HCT116 (cell line): ENCODE measurements around the gene SIN3B. TPM values are rescaled to one million over a fixed set of nuclear protein-coding genes. Genes with fewer than 3 reads are reported as not detected.

ENCODE experiments used
- ATAC-seq: fragments of 200-7000 bp; cut with Tn5 transposase; 2 replicates; pipeline ENCODE4 v1.9.1; 2020; ENCODE audit warnings: mild to moderate bottlenecking, moderate library complexity
- BruUV-seq: library from RNA; stranded (reverse); fragments of 400-500 nt; replicated peaks from 2 replicates; lab custom pipeline; 2021; lab: Mats Ljungman, UMichigan
- CTCF ChIA-PET: fragments of 300-600 bp; sonication (Branson Sonifier 250); formaldehyde crosslinking; loops from one replicate; lab custom pipeline; 2021; ENCODE audit warnings: antibody characterized with exemption; lab: Charles Lee
- POLR2A ChIA-PET: fragments of 300-600, 350-600 bp; sonication (Branson Sonifier 250); formaldehyde crosslinking; loops from one replicate; lab custom pipeline; 2021; ENCODE audit warnings: antibody characterized with exemption; lab: Charles Lee
- RAD21 ChIA-PET, 2 experiments: fragments of 300-600 bp; sonication (Branson Sonifier 250); formaldehyde crosslinking; loops; one replicate each; lab custom pipeline; 2023; ENCODE audit warnings: low total read pairs in 2 of 2; ENCODE audit not compliant: uncharacterized antibody in 2 of 2, unreplicated experiment in 2 of 2, low non-redundant PET in 1 of 2; lab: Charles Lee
- DNase-seq: peaks from one replicate; pipeline ENCODE4 v3.0.0-alpha.2; 2010; ENCODE audit warnings: low read depth, low spot score
- H2AFZ ChIP-seq: fragments of 200-600 bp; shearing (Covaris generic), sonication (generic); 2 replicates; pipeline ENCODE4 v1.6.1; 2017; ENCODE audit warnings: low read depth, mixed run types, mixed read lengths, antibody characterized with exemption, low read length; ENCODE audit not compliant: poor library complexity, severe bottlenecking
- H3K27ac ChIP-seq: 2 replicates; pipeline ENCODE4 v1.5.1; 2012; ENCODE audit warnings: low read depth, low read length
- H3K27me3 ChIP-seq: fragments of 200-600 bp; sonication (generic); 2 replicates; pipeline ENCODE4 v1.6.1; 2016; ENCODE audit warnings: mixed run types, low read length, mixed read lengths; ENCODE audit not compliant: insufficient read depth
- H3K36me3 ChIP-seq, 2 experiments: fragments of 200-500 bp in 1 of 2; fragments of 200-600 bp in 1 of 2; sonication (Bioruptor generic) in 1 of 2; sonication (generic) in 1 of 2; 2 replicates each; pipeline versions ENCODE4 v1.5.1 to v1.6.1; 2014 to 2016; ENCODE audit warnings: low read length in 2 of 2, inconsistent platforms in 1 of 2, mixed read lengths in 1 of 2, mixed run types in 1 of 2; ENCODE audit not compliant: insufficient read depth in 2 of 2, control insufficient read depth in 1 of 2
- H3K4me1 ChIP-seq, 2 experiments: fragments of 200-600 bp in 1 of 2; sonication (generic) in 1 of 2; 2 replicates each; pipeline versions ENCODE4 v1.5.1 to v1.6.1; 2012 to 2017; ENCODE audit warnings: low read length in 2 of 2, inconsistent platforms in 1 of 2, mild to moderate bottlenecking in 1 of 2, mixed read lengths in 1 of 2, mixed run types in 1 of 2, moderate library complexity in 1 of 2; ENCODE audit not compliant: insufficient read depth in 2 of 2, control insufficient read depth in 1 of 2
- H3K4me2 ChIP-seq: fragments of 200-600 bp; sonication (generic); 2 replicates; pipeline ENCODE4 v1.6.1; 2017; ENCODE audit warnings: mixed run types, low read length, mixed read lengths
- H3K4me3 ChIP-seq, 2 experiments: fragments of 200-600 bp in 1 of 2; sonication (generic) in 1 of 2; replicated peaks in 1 of 2; 2 replicates each; pipeline ENCODE4 v1.5.1; 2011 to 2016; ENCODE audit warnings: low read length in 2 of 2, control low read depth in 1 of 2, low read depth in 1 of 2, mild to moderate bottlenecking in 1 of 2, mixed read lengths in 1 of 2, mixed run types in 1 of 2
- H3K79me2 ChIP-seq: fragments of 200-600 bp; sonication (generic); 2 replicates; pipeline ENCODE4 v1.6.1; 2017; ENCODE audit warnings: mild to moderate bottlenecking, mixed run types, low read length, moderate library complexity, mixed read lengths; ENCODE audit not compliant: insufficient read depth
- H3K9ac ChIP-seq: fragments of 200-600 bp; sonication (generic); 2 replicates; pipeline ENCODE4 v1.6.1; 2016; ENCODE audit warnings: low read length, mixed read lengths
- H3K9me2 ChIP-seq: fragments of 200-600 bp; sonication (generic), shearing (Covaris generic); 2 replicates; pipeline ENCODE4 v1.6.1; 2017; ENCODE audit warnings: mixed run types, mild to moderate bottlenecking, moderate library complexity; ENCODE audit not compliant: insufficient read depth
- H3K9me3 ChIP-seq, 2 experiments: fragments of 200-500 bp in 1 of 2; fragments of 200-600 bp in 1 of 2; sonication (Bioruptor generic) in 1 of 2; sonication (generic) in 1 of 2; 2 replicates each; pipeline ENCODE4 v1.6.1; 2014 to 2017; ENCODE audit warnings: low read length in 2 of 2, mixed read lengths in 2 of 2, inconsistent platforms in 1 of 2, low read depth in 1 of 2, mild to moderate bottlenecking in 1 of 2, mixed run types in 1 of 2, moderate library complexity in 1 of 2; ENCODE audit not compliant: control insufficient read depth in 1 of 2, insufficient read depth in 1 of 2
- H4K20me1 ChIP-seq: fragments of 200-600 bp; sonication (generic), shearing (Covaris generic); 2 replicates; pipeline ENCODE4 v1.6.1; 2017; ENCODE audit warnings: mixed run types, mild to moderate bottlenecking, moderate library complexity; ENCODE audit not compliant: insufficient read depth
- ATF3 ChIP-seq: IDR thresholded peaks from 2 replicates; pipeline ENCODE4 v1.6.1; 2012
- CBX3 ChIP-seq: IDR thresholded peaks from 2 replicates; pipeline ENCODE4 v1.6.1; 2012; ENCODE audit warnings: low read depth
- CTCF ChIP-seq, 3 experiments: fragments of 200-600 bp in 1 of 3; sonication (generic) in 1 of 3; IDR thresholded peaks in 2 of 3; conservative IDR thresholded peaks in 1 of 3; 2 replicates each; pipeline ENCODE4 v1.5.1; 2012 to 2017; ENCODE audit warnings: low read depth in 2 of 3, low read length in 2 of 3, antibody characterized with exemption in 1 of 3, borderline replicate concordance in 1 of 3, control low read depth in 1 of 3, mild to moderate bottlenecking in 1 of 3, mixed read lengths in 1 of 3, mixed run types in 1 of 3, moderate library complexity in 1 of 3; ENCODE audit not compliant: insufficient read depth in 1 of 3
- ELF1 ChIP-seq: IDR thresholded peaks from 2 replicates; pipeline ENCODE4 v1.6.1; 2012; ENCODE audit warnings: low read depth, borderline replicate concordance
- EZH2 ChIP-seq: fragments of 200-600 bp; sonication (generic); IDR thresholded peaks from 2 replicates; pipeline ENCODE4 v1.6.1; 2017; ENCODE audit warnings: antibody characterized with exemption, mixed run types
- EZH2phosphoT487 ChIP-seq: fragments of 200-600 bp; IDR thresholded peaks from 2 replicates; pipeline ENCODE4 v1.6.1; 2018; ENCODE audit warnings: antibody characterized with exemption, borderline replicate concordance
- FOSL1 ChIP-seq: IDR thresholded peaks from 2 replicates; pipeline ENCODE4 v1.6.1; 2012; ENCODE audit warnings: low read depth
- JUND ChIP-seq: IDR thresholded peaks from 2 replicates; pipeline ENCODE4 v1.6.1; 2012
- MAX ChIP-seq: IDR thresholded peaks from 2 replicates; pipeline ENCODE4 v1.6.1; 2012
- POLR2A ChIP-seq: IDR thresholded peaks from 2 replicates; pipeline ENCODE4 v1.7.0; 2011; ENCODE audit warnings: borderline replicate concordance; ENCODE audit not compliant: insufficient read depth, insufficient read length; ENCODE audit errors: extremely low read depth
- SIN3A ChIP-seq: IDR thresholded peaks from 2 replicates; pipeline ENCODE4 v1.6.1; 2012; ENCODE audit warnings: low read depth
- SP1 ChIP-seq: IDR thresholded peaks from 2 replicates; pipeline ENCODE4 v1.6.1; 2012; ENCODE audit warnings: low read depth
- YY1 ChIP-seq: IDR thresholded peaks from 2 replicates; pipeline ENCODE4 v1.6.1; 2011; ENCODE audit warnings: low read length, low read depth, moderate library complexity, mild to moderate bottlenecking; ENCODE audit not compliant: insufficient replicate concordance; ENCODE audit errors: extremely low read depth
- intact Hi-C: fragments of 100-400 bp; cut with micrococcal nuclease; formaldehyde crosslinking; loops from 2 replicates; pipeline ENCODE4 v1.10.0; 2022
- total RNA-seq: library from RNA; stranded (reverse); gene quantifications from one replicate; pipeline ENCODE4 v1.2.1, GENCODE V29; 2021; ENCODE audit not compliant: unreplicated experiment

The SIN3B gene
- total RNA-seq, 1 experiment from 2014 or later = 59.9 TPM

- Histone ChIP-seq H3K4me3 (no peak overlapping the region), H3K27me3 (no peaks in the 10 kb centered on the region), H4K20me1 (no peaks in the 10 kb centered on the region), H3K9ac (no peak overlapping the region), H3K9me3 (no peaks in the 10 kb centered on the region), H3K9me2 (no peaks in the 10 kb centered on the region), H3K4me1 (peaks cover 51 to 67% of the 10 kb centered on the region in 2 experiments), H2AFZ (no peak overlapping the region), H3K4me2 (peak overlapping the region; percentile 11), H3K27ac (no peak overlapping the region), H3K79me2 (peaks cover 11% of the 10 kb centered on the region), H3K36me3 (no peaks in the 10 kb centered on the region)
- ATAC-seq = no peak
- intact Hi-C loops = loop anchor here (10.0 kb wide), 1 partner anchor 111 kb away; the partner anchor contains the start of gene NWD1
- ChIA-PET RAD21 (no interaction called here), POLR2A (interaction anchor here (0.6 to 1.0 kb wide), 2 partner anchors 107 to 140 kb away, joined by 3 read pairs; no protein-coding TSS in a partner anchor), CTCF (no interaction called here)
- no peak for DNase-seq
- TF ChIP-seq ATF3 (no peak), SP1 (0 out of 2 replicates have a peak, but pooled peaks have one; percentile 20), CBX3 (no peak), CTCF (IDR thresholded peaks at IDR 0.05 in 2 of 3, conservative IDR thresholded peaks at IDR 0.05 in 1 of 3; ENCODE audit: borderline replicate concordance in 1 of 3, insufficient read depth in 1 of 3, low read depth in 2 of 3, low read length in 2 of 3) (no peak)
- no TSS peak for BruUV-seq
Measured at GRCh38 chr19:16825312-16826052, 3.7 kb upstream of the SIN3B start.

- no peaks in the 10 kb centered on the region for H4K20me1 ChIP-seq
- peak overlapping the region; percentile 97 for H3K9ac ChIP-seq
- peaks cover 21 to 36% of the 10 kb centered on the region in 2 experiments for H3K4me1 ChIP-seq
- H3K27me3 ChIP-seq = no peaks in the 10 kb centered on the region
- no peak overlapping the region for H2AFZ ChIP-seq
- intact Hi-C loops = loop anchor here (10.0 kb wide), 1 partner anchor 115 kb away; the partner anchor contains the start of gene NWD1
- ChIA-PET POLR2A (no interaction called here), RAD21 (no interaction called here), CTCF (no interaction called here)
- H3K79me2 ChIP-seq = peaks cover 25% of the 10 kb centered on the region
- peak; percentile 36 for ATAC-seq
- no peaks in the 10 kb centered on the region for H3K9me3 ChIP-seq
- peaks cover 18 to 24% of the 10 kb centered on the region in 2 experiments for H3K36me3 ChIP-seq
- DNase-seq = no peak
- H3K27ac ChIP-seq = peak overlapping the region; percentile 56
- no peaks in the 10 kb centered on the region for H3K9me2 ChIP-seq
- peak overlapping the region; percentile 97 for H3K4me2 ChIP-seq
- peak overlapping the region; percentile 79 to 99 for H3K4me3 ChIP-seq
- no TSS peak for BruUV-seq
- TF ChIP-seq FOSL1 = no peak
- TF ChIP-seq EZH2phosphoT487 = no peak
- TF ChIP-seq SP1 = no peak
- TF ChIP-seq POLR2A = no peak
- no peak for TF ChIP-seq JUND
- TF ChIP-seq CBX3 = no peak
- no peak for TF ChIP-seq ELF1
- TF ChIP-seq EZH2 = no peak
- TF ChIP-seq MAX = no peak
- no peak for TF ChIP-seq SIN3A
- no peak for TF ChIP-seq YY1
Measured at GRCh38 chr19:16829822-16830289, 658 bp downstream of the SIN3B start.
